Measurements from ENCODE around the gene RAB8A. TPM values are rescaled to one million over a fixed set of nuclear protein-coding genes. Genes with fewer than 3 reads are reported as not detected.

Gene RAB8A
- total and polyA plus RNA-seq, 2 of the 8 experiments (the other 6 are each of a cell fraction or from before 2014, with no cell fraction given), result 65.8 to 97.0 TPM

DNA sequence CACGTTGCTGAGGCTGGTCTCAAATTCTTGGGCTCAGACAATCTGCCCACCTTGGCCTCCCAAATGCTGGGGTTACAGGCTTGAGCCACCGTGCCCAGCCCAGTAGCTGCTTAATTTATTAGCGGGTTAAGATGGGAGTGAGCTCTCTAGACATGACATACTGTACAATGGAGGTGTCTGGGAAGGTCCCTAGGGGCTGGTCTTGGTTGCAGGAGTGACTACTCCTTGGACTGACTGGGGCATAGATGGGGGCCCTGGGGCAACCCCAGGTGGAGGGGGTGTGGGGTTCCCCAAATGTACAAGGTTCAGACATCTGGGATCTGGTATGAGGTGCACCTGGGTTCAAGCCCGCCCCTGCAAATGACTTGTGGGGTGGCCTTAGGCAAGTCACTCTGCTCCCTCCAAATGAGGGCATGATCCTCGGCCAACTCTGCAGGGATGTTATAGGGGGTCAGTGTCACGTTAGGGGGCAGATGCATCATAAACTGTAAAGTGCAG lies 48.8 kb downstream of the RAB8A start:
- FAIRE-seq, result no peak
- WGBS, 2 experiments (ENCODE audit: extremely low coverage in 1 of 2, insufficient coverage in 1 of 2, insufficient read length in 1 of 2, insufficient replicate concordance in 2 of 2, low coverage in 1 of 2, low lambda C conversion rate in 2 of 2, missing lambda C conversion rate in 1 of 2), result 88% methylated on average over 6 of the region's 6 CpGs; no CpG with 5 or more reads in 1 of the 2 experiments
- TF ChIP-seq SP1 (IDR thresholded peaks at IDR 0.05; ENCODE audit: low read depth, low read length) (no peak), RNF2 (IDR thresholded peaks at IDR 0.05; ENCODE audit: borderline replicate concordance, low read depth, low read length, missing control alignments, poor library complexity, severe bottlenecking) (no peak), FOSL1 (IDR thresholded peaks at IDR 0.05; ENCODE audit: insufficient read depth, low read depth, low read length) (no peak), POU5F1 (IDR thresholded peaks at IDR 0.05; ENCODE audit: low read depth, low read length) (no peak), CREB1 (IDR thresholded peaks at IDR 0.05) (no peak), JUND (IDR thresholded peaks at IDR 0.05; ENCODE audit: low read length) (no peak), GABPA (IDR thresholded peaks at IDR 0.05; ENCODE audit: borderline replicate concordance, insufficient read depth, low read length) (no peak), JUN (IDR thresholded peaks at IDR 0.05; ENCODE audit: low read depth, low read length) (no peak)
- TF ChIP-seq, protein P1, sequence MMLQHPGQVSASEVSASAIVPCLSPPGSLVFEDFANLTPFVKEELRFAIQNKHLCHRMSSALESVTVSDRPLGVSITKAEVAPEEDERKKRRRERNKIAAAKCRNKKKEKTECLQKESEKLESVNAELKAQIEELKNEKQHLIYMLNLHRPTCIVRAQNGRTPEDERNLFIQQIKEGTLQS (IDR thresholded peaks at IDR 0.05; ENCODE audit: insufficient read depth, low read depth, low read length), result no peak
- TF ChIP-seq, protein P2, sequence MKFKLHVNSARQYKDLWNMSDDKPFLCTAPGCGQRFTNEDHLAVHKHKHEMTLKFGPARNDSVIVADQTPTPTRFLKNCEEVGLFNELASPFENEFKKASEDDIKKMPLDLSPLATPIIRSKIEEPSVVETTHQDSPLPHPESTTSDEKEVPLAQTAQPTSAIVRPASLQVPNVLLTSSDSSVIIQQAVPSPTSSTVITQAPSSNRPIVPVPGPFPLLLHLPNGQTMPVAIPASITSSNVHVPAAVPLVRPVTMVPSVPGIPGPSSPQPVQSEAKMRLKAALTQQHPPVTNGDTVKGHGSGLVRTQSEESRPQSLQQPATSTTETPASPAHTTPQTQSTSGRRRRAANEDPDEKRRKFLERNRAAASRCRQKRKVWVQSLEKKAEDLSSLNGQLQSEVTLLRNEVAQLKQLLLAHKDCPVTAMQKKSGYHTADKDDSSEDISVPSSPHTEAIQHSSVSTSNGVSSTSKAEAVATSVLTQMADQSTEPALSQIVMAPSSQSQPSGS (IDR thresholded peaks at IDR 0.05; ENCODE audit: low read length), result no peak
- TF ChIP-seq, protein P3, sequence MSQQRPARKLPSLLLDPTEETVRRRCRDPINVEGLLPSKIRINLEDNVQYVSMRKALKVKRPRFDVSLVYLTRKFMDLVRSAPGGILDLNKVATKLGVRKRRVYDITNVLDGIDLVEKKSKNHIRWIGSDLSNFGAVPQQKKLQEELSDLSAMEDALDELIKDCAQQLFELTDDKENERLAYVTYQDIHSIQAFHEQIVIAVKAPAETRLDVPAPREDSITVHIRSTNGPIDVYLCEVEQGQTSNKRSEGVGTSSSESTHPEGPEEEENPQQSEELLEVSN (IDR thresholded peaks at IDR 0.05), result no peak

More for the DNA sequence above, 48.8 kb downstream of the RAB8A start:
- no peaks in the 10 kb centered on the region for H3K4me1 ChIP-seq (replicated peaks in 1 of 4; ENCODE audit: control insufficient read depth in 3 of 4, insufficient read depth in 4 of 4, low read length in 3 of 4)
- H3K36me3 ChIP-seq (ENCODE audit: control insufficient read depth in 2 of 4, insufficient read depth in 4 of 4, low read length in 3 of 4), result no peaks in the 10 kb centered on the region
- no peak for DNase-seq (ENCODE audit: low read depth in 1 of 2, low spot score in 2 of 2)
- CTCF ChIA-PET (ENCODE audit: partially characterized antibody), result interaction anchor here (0.7 to 0.8 kb wide), 2 partner anchors 14 to 22 kb away, joined by 3 to 4 read pairs; no protein-coding TSS in a partner anchor
- H3K9me3 ChIP-seq (ENCODE audit: insufficient read depth in 2 of 2, low read depth in 1 of 2, low read length in 1 of 2), result no peaks in the 10 kb centered on the region
- H3K4ac ChIP-seq (replicated peaks; ENCODE audit: insufficient read length, low read depth, low read length), result no peak overlapping the region
- POLR2A ChIA-PET (ENCODE audit: partially characterized antibody), result interaction anchor here (1.2 kb wide), 1 partner anchor 15 kb away, joined by 3 read pairs; no protein-coding TSS in a partner anchor
- no peak overlapping the region for H3K56ac ChIP-seq (replicated peaks; ENCODE audit: insufficient read length, low read depth, low read length)
- no peak overlapping the region for H2BK12ac ChIP-seq (ENCODE audit: low read depth, low read length)
- H3K23me2 ChIP-seq (ENCODE audit: low read depth, low read length), result no peaks in the 10 kb centered on the region
- no peaks in the 10 kb centered on the region for H3K79me1 ChIP-seq (ENCODE audit: low read depth, low read length)
- no peak overlapping the region for H4K8ac ChIP-seq (ENCODE audit: extremely low read depth, insufficient read depth, low read length)
- H3K27ac ChIP-seq (ENCODE audit: low read depth, low read length), result no peak overlapping the region
- no peak overlapping the region for H2AFZ ChIP-seq (ENCODE audit: low read length)
- no peaks in the 10 kb centered on the region for H4K20me1 ChIP-seq (replicated peaks in 1 of 2; ENCODE audit: control insufficient read depth in 1 of 2, insufficient read depth in 2 of 2, low read length in 2 of 2)
- no peak overlapping the region for H3K18ac ChIP-seq (ENCODE audit: extremely low read depth, low read length)
- no peak overlapping the region for H4K5ac ChIP-seq (ENCODE audit: insufficient read length, low read depth, low read length)
- no peak overlapping the region for H2BK5ac ChIP-seq (ENCODE audit: low read depth, low read length)
- no peaks in the 10 kb centered on the region for H3K27me3 ChIP-seq (replicated peaks in 1 of 4; ENCODE audit: control insufficient read depth in 3 of 4, extremely low read depth in 1 of 4, insufficient read depth in 3 of 4, low read length in 3 of 4)
- H2BK120ac ChIP-seq (replicated peaks; ENCODE audit: low read depth, low read length), result no peak overlapping the region
- H3K4me3 ChIP-seq (ENCODE audit: extremely low read depth in 1 of 4, insufficient read depth in 2 of 4, low read depth in 3 of 4, low read length in 4 of 4), result no peak overlapping the region
- H4K91ac ChIP-seq (replicated peaks; ENCODE audit: insufficient read length, low read length), result no peak overlapping the region
- no peak overlapping the region for H3K14ac ChIP-seq (ENCODE audit: insufficient read length)
- no peak overlapping the region for H2AK5ac ChIP-seq (ENCODE audit: low read depth, low read length)
- H2BK15ac ChIP-seq (ENCODE audit: low read length), result no peak overlapping the region
- no peak overlapping the region for H3K9ac ChIP-seq (replicated peaks in 1 of 4; ENCODE audit: extremely low read depth in 1 of 4, low read depth in 3 of 4, low read length in 3 of 4)
- H2BK20ac ChIP-seq (ENCODE audit: low read length), result no peak overlapping the region
- no peaks in the 10 kb centered on the region for H3K79me2 ChIP-seq (ENCODE audit: control insufficient read depth in 1 of 2, insufficient read depth in 2 of 2, low read length in 2 of 2)
- no peak overlapping the region for H3K23ac ChIP-seq (ENCODE audit: insufficient read length)
- no peak overlapping the region for H3K4me2 ChIP-seq (ENCODE audit: insufficient read depth in 1 of 2, low read depth in 2 of 2, low read length in 2 of 2)

Data from H1 (cell line).